Activated CD4-positive, CD25-positive, alpha-beta regulatory T cell treated with anti-CD3 and anti-CD28 coated beads, Interleukin-2, amount 50 U/mL, for 16 hours (primary cell): ENCODE measurements around the gene L3MBTL4.
"Not testable (repeated sequence)": the region's sequence is repeated elsewhere in the genome, so short reads cannot be mapped to it uniquely, and the experiment has no call there.

Experiments used
- DNase-seq: peaks from one replicate; pipeline ENCODE4 v3.0.0-alpha.2; 2020; ENCODE audit warnings: low read depth, low spot score

L3MBTL4 gene

GRCh38 chr18:6311456-6312215 is 103.1 kb downstream of the L3MBTL4 start:
- no peak for DNase-seq

- no peak for DNase-seq
These were observed 104.0 kb downstream of the L3MBTL4 start for GRCh38 chr18:6310714-6311113.

- DNase-seq = no peak
These were observed 116.8 kb downstream of the L3MBTL4 start for GRCh38 chr18:6297875-6298274.

GRCh38 chr18:6294148-6294784 is 120.4 kb downstream of the L3MBTL4 start:
- DNase-seq = no peak

GRCh38 chr18:6289843-6290242 is 124.9 kb downstream of the L3MBTL4 start:
- DNase-seq = no peak

- no peak for DNase-seq
These were observed 128.1 kb downstream of the L3MBTL4 start for GRCh38 chr18:6286585-6286984.

- DNase-seq = no peak
These were observed 129.9 kb downstream of the L3MBTL4 start for GRCh38 chr18:6284761-6285160.

- DNase-seq = no peak
These were observed 130.4 kb downstream of the L3MBTL4 start for GRCh38 chr18:6284300-6284699.

- DNase-seq = no peak
These were observed 132.8 kb downstream of the L3MBTL4 start for GRCh38 chr18:6281874-6282273.

- no peak for DNase-seq
These were observed 134.4 kb downstream of the L3MBTL4 start for GRCh38 chr18:6280211-6280743.

- DNase-seq = no peak
These were observed 135.4 kb downstream of the L3MBTL4 start for GRCh38 chr18:6279308-6279707.

- DNase-seq = no peak
These were observed 141.3 kb downstream of the L3MBTL4 start for GRCh38 chr18:6273423-6273822.

GRCh38 chr18:6272144-6272543 is 142.6 kb downstream of the L3MBTL4 start:
- DNase-seq = not testable (repeated sequence)

GRCh38 chr18:6271585-6271984 is 143.1 kb downstream of the L3MBTL4 start:
- DNase-seq = no peak

- no peak for DNase-seq
These were observed 143.9 kb downstream of the L3MBTL4 start for GRCh38 chr18:6270771-6271216.

GRCh38 chr18:6269660-6270332 is 144.9 kb downstream of the L3MBTL4 start:
- DNase-seq = no peak

GRCh38 chr18:6266212-6266611 is 148.5 kb downstream of the L3MBTL4 start:
- DNase-seq = no peak

GRCh38 chr18:6261938-6262337 is 152.8 kb downstream of the L3MBTL4 start:
- no peak for DNase-seq

GRCh38 chr18:6259324-6259723 is 155.4 kb downstream of the L3MBTL4 start:
- DNase-seq = not testable (repeated sequence)

- DNase-seq = no peak
These were observed 156.8 kb downstream of the L3MBTL4 start for GRCh38 chr18:6257950-6258349.

GRCh38 chr18:6256521-6256920 is 158.2 kb downstream of the L3MBTL4 start:
- no peak for DNase-seq

GRCh38 chr18:6255886-6256285 is 158.8 kb downstream of the L3MBTL4 start:
- DNase-seq = no peak
